ENCODE measurements around the gene RAB23. TPM values are rescaled to one million over a fixed set of nuclear protein-coding genes. Genes with fewer than 3 reads are reported as not detected.

RAB23 gene
- total RNA-seq, result 11.9 and 14.1 TPM in 2 replicates

DNA sequence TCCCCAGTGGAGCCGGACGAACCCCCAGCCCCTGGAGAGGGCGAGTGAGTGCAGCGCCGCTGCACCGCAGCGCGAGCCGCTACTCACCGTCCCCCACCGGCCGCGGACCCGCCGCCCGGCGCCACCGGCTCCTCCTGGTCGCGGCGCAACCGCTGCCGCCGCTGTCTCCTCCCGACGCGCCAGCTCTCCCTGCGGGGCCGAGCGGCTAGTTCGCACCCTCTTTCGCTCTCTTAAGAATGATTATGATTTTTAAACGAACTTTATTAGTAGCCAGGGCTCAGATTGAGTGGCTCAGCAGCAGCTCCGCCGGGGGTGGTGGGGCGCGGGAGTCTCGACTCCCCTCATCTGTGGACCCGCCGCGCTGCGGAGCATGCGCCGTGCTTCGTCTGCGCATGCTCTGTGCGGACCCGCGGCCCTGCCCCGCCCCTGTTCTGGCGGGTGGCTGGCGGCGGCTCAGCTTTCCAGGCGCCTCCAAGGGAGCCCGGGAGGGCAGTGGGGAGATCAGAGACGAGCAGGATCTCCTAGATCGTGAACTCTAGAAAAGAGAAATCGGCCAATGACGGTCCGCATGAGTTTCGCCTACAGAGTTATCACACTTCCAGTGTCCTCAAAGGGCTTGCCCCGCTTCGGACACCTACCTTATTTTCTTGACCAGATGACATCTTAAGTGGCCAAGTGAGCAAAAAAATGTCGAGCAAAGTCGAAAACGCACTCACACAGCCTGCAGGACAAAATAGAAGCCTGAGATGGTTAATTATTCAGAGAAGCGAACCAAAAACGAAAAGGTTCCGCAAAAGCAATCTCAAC is at the start of gene RAB23:
Gene RAB23 (minus strand): TSS at position 372 of the 807 bp plus-strand sequence. CDS start 11,927 bp downstream, outside the sequence.

DNA sequence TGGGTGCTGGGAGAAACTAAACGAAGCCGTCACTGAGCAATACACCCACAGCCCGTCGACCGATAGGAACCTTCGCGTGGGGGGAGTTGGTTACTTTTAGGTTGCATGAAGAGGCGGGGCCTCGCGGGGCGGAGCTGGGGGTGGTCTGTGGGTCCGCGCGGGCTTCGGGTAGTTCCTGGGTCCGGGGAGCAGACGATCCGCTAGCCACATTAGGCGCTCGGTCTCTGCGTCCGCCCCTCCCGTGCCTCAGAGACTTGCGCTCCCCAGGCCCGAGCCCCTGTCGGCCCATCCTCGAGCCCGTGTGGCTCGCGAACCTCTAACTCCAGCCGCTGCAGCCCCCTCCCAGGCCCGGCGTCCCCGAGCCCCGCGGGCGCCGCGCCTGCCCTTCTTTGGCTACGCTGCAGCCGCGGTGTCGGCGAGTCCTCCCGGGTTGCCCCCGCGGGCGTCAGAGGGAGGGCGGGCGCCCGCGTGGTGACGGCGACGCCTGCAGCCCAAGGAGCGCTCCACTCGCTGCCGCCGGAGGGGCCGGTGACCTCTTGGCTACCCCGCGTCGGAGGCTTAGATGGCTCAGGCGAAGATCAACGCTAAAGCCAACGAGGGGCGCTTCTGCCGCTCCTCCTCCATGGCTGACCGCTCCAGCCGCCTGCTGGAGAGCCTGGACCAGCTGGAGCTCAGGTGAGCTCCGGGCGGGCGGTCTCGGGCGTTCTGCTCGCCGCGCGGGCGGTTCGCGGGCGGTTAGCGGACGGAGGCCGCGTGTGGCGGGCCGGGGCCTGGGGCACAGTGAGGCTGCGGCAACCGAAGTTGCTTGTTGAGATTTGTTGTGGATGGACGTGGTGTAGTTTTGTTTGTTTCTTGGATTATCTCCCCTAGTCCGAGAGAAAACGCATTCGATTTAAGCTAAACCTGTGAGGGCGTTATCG is 49.7 kb downstream of the RAB23 start, which contains the start of gene BAG2:
Gene BAG2 (plus strand): TSS at position 191 of the 920 bp plus-strand sequence. CDS start 372 bp downstream, at position 563.

Other genes starting within 250 kb of the RAB23 start
- gene KIAA1586, start 175.6 kb downstream of the RAB23 start, total RNA-seq, result 6.0 and 7.9 TPM in 2 replicates
- gene ZNF451, start 132.1 kb downstream of the RAB23 start, total RNA-seq, result 22.1 and 28.0 TPM in 2 replicates
- gene BAG2, start 50.0 kb downstream of the RAB23 start, total RNA-seq, result 6.6 and 6.7 TPM in 2 replicates
- gene PRIM2, start 95.3 kb upstream of the RAB23 start, total RNA-seq, result 4.3 and 5.7 TPM in 2 replicates